Heart left ventricle (tissue), 13 donors: ENCODE results near the gene NR2F2.

Experiments used
- CTCF ChIP-seq, 12 donors: fragments of 200-600 bp; sonication (generic) in 4 of 12; IDR thresholded peaks; one replicate each; pipeline versions ENCODE4 v1.5.0 to v1.8.0; 2018 to 2022; ENCODE audit warnings: antibody characterized with exemption in 12 of 12, mild to moderate bottlenecking in 5 of 12
- POLR2A ChIP-seq, 2 donors: fragments of 450-650 bp; IDR thresholded peaks; one replicate each; pipeline ENCODE4 v1.6.1; 2017; ENCODE audit warnings: antibody characterized with exemption in 2 of 2, mild to moderate bottlenecking in 2 of 2, moderate library complexity in 2 of 2
- donor health status: ischemic (EF 13 %, LVEDD 7.1; RV severe dilation, severe dysfunction).
- donor health status: DM: no; HTN: yes; CAD: no.
- donor health status: DM: no; HTN: no; CAD: no.
- donor health status: ischemic (EF 25% LVEDD 6.9; RV normal size, moderate dysfunction).
- donor health status: ischemic (EF 25% LVEDD 5.7; RV mildly dilated, moderate dysfunction).
- donor health status: ischemic (EF 35%, LVEDD 5.7; RV mildly dilated, moderate dysfunction).
- donor health status: nonischemic (EF 11% LVEDD 7.7; RV severe dilation, severe dysfunction).
- donor health status: DM: yes; HTN: yes; CAD: no.
- donor health status: PGD.
- donor health status: ischemic (EF 29% LVEDD 5.4; RV normal size, mild dysfunction).
- donor health status: nonischemic (EF 23%, LVEDD 6.1; RV moderate dilation, normal function).

- TF ChIP-seq CTCF (IDR thresholded peaks at IDR 0.05) = no peak
- no peak for TF ChIP-seq POLR2A (IDR thresholded peaks at IDR 0.05)
Observed at GRCh38 chr15:96320107-96320506, 10.4 kb upstream of the NR2F2 start.
